Activated naive CD4-positive, alpha-beta T cell (primary cell): ENCODE data around the gene RWDD1.

Experiments
- DNase-seq, 4 experiments: peaks; one replicate each; lab custom pipeline; 2025; lab: John Stamatoyannopoulos, UW

The RWDD1 gene

DNA sequence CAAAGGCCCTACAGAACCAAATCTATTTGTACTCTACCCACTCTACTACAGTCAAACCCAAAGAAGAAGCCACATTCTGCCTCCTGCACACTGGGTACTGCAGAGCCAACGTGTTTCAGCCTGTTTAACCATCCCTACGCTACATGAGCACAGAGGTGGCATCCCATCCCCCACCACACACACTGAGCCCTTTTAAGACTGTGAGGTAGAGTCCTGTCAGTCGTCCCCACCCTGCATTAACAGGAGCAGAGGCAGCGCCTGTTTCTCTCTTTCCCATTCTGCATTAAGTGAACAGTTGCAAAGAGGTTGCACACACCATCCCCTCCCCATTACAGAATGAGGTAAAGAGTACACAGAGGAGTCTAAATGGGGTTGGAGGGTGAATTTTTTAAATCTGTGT lies 39.8 kb downstream of the RWDD1 start:
- DNase-seq = no peak

DNA sequence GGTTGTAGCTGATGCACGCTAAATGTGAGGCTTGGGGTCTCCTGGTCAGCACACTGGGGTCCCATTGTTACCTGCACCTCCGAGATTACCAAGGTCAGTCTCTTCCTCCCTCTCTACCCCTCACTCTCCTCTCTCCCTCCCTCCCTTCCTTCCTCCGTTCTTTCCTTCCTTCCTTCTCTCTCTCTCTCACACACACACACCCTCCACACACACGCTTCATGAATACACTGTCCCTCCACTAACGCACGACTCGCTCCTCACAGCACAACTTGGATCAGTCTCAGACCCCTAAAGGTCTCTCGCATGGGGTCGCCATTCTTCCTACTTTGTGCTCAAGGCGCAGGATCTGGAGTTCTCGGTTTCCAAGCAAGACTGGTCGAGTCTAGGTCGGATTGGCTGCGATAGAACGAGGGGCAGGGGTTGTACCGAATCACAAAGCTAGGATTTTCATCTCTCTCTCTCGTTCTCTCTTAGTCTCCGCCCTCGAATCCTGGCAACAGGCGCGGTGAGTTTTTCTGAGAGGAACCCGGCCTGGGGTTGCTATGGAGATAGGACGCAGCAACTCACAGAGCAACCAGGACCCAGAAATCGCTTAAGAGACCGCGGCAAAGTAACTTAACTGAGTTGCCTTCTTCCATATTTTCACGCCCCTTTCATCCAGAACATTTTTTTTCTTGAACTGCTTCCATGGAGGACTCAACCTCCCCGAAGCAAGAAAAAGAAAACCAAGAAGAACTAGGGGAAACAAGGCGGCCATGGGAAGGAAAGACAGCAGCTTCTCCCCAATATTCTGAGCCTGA lies 44.8 kb downstream of the RWDD1 start, which contains the start of gene RSPH4A:
Gene RSPH4A (plus strand): TSS at position 543 of the 800 bp plus-strand sequence. CDS start 145 bp downstream, at position 688.
- DNase-seq = peak in 3 of 4 experiments; percentile 1 to 33 (median 7)

DNA sequence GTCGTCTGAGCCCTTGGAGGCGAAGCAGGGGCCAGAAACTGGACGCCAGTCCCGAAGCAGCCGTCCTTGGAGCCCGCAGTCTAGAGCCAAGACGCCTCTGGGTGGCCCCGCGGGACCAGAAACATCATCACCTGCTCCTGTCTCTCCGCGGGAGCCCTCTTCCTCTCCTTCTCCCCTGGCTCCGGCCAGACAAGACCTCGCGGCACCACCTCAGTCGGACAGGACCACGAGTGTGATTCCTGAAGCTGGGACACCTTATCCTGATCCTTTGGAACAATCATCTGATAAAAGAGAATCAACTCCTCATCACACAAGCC lies 45.4 kb downstream of the RWDD1 start:
- no peak for DNase-seq

DNA sequence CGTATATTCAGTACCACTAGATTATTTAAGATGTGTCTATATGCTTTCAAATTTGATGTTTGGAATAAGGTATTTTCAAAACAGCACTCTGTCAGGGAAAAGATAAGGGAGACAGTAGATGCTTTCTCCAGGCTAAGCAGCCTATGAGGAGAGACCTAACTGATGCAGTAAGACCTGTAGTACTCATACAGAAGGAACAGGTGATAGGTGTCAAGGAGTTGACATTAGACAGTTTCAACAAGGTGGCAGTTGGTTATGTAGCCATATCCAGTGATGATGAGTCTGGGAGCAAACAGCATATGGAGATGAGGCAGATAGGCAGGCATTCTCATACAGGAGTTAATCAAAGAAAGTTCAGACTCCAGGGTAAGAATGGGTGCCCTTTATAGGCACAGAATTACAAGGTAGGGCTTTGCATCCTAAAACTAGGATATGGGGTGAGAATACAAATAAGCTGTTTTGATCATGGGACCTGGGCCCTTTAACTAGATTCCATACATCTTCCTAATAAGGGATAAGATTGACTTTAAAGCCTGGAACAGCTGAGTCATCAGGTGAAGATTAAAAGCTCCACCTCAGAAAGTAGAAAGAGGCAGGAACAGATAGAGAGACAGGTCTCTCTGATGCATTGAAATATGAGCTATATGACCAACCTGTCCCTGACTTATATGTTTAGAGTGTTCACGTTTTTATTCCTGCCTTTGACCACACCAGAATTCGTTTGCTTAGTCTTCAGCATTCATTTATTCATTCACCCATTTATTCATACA lies 52.9 kb downstream of the RWDD1 start:
- no peak for DNase-seq

DNA sequence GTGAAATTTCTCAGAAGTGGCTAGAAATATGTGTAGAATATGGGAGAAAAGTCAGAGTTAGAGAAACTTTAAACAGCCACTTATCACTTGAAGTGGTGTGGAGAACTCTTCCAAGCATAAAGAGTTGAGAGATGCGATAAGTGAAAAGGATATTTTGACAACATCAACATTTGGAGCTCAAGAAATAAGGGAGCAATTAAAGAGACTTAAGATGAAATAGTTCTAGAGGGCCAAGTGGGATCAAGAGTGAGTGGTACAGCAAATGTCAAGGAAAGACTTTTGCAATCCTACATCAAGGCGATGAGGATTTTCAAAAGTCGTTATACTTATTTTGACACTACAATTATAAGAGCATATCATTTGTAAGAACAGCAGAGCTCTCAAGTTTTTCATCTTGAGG lies 54.6 kb downstream of the RWDD1 start:
- DNase-seq = no peak

DNA sequence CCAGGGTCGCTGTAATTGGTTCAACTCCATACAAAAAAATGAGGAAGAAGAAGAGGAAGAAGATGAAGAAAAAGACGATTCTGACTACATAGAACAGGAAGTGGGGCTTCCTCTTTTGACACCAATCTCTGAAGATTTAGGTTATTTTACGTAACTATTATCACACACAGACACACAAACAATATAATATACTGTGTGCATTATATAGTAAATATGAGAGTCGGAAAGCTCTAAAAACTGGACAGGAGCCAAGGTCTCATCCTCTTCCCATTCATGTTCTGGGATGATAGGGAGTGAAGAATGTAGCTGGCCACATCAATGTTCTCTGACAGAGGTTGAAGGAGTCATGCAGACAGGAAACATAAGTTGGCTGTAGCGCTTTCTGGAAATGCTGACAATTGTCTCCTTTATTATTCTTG lies 58.3 kb downstream of the RWDD1 start:
- DNase-seq = no peak

DNA sequence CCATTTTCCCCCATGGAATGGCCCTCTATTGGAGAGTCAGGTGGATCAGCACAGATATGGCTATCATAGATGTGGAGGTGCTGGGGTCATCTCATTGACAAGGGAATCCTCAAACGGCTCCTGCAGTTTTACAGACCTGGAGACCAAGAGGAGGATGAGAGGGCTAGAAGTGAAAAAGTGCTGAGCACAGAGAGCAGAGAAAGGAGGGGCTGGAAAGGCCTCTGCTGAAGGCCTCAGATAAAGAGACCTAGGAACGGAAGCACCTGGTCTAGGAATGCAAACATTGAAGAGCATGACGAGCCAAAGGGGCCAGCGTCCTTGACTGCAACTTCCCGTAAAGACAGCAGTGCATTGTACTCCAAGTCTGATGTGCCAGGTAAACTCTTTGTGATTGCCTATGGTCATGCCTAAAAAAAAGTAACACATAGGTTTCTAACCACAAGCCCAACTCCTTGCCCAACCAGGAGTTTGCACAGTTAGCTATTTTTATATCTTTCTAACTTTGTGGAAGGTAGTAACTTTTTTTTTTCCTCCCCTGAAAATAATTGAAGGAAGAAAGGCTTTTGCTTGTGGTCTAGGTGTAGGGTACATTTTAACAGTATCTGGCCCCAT lies 60.2 kb downstream of the RWDD1 start:
- no peak for DNase-seq

DNA sequence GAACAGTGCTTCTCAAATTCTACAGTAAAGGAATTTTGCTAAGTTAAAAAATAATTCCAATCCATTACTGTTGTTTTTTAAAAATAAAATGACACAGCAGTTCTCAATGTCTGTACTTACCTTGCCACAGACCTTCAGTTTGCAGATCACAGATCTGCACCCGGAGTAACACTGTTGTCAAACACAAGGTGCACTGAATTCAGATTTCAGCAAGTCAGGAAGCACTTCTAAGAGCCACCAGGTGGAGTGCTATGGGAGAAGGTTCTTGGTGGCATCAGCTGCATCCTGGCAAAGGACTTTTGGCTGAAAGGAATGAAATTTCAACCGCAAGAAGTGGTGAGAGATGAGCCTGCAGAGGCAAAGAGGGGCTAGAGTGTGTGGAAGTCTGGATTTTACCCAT lies 62.4 kb downstream of the RWDD1 start:
- no peak for DNase-seq
